HG03066 (cell line): Measurements from ENCODE around the gene ZNF724.
"Not testable (repeated sequence)": the region's sequence is repeated elsewhere in the genome, so short reads cannot be mapped to it uniquely, and the experiment has no call there.

Experiments
- ATAC-seq: cut with Tn5 transposase; IDR thresholded peaks from one replicate; pipeline ENCODE4 v1.9.1; 2021; ENCODE audit warnings: low read depth; ENCODE audit not compliant: unreplicated experiment

The ZNF724 gene

GRCh38 chr19:23254141-23254910 lies 4.1 kb upstream of the ZNF724 start:
- no peak for ATAC-seq

DNA sequence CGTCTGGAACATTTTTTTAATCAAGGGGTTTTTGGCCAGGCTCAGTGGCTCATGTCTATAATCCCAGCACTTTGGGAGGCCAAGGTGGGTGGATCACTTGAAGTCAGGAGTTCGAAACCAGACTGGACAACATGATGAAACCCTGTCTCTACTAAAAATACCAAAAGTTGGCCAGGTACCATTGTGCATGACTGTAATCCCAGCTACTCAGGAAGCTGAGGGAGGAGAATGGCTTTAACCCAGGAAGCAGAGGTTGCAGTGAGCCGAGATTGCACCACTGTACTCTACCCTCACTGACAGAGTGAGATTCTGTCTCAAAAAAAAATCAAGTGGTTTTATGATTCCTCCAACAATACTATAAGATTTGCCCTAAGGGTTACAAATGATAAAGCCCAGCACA lies 3.1 kb upstream of the ZNF724 start:
- ATAC-seq = not testable (repeated sequence)

DNA sequence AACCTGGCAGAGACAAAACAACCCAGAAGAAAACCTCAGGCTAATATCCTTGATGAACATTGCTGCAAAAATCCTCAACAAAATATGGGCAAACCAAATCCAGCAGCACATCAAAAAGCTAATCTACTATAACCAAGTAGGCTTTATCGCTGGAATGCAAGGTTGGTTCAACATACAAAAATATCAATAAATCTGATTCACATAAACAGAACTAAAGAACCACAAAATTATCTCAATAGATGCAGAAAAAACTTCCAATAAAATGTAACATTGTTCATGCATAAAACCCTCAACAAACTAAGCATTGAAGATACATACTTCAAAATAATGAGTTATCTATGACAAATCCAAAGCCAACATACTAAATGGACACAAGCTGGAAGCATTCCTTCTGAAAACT lies 8.8 kb downstream of the ZNF724 start:
- ATAC-seq = no peak

DNA sequence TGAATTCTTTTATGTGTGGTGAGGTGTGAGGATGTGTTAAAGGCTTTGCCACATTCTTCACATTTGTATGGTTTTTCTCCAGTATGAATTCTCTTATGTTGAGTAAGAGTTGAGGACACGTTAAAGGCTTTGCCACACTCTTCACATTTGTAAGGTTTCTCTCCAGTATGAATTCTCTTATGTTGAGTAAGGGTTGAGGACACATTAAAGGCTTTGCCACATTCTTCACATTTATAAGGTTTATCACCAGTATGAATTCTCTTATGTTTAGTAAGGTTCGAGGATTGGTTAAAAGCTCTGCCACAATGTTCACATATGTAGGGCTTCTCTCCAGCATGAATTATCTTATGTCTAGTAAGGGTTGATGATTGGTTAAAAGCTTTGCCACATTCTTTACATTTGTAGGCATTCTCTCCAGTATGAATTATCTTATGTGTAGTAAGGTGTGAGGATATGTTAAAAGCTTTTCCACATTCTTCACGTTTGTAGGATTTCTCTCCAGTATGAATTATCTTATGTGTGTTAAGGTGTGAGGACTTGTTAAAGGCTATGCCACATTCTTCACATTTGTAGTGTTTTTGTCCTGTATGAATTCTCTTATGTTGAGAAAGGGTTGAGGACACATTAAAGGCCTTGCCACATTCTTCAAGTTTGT lies 27.1 kb downstream of the ZNF724 start:
- ATAC-seq = no peak

DNA sequence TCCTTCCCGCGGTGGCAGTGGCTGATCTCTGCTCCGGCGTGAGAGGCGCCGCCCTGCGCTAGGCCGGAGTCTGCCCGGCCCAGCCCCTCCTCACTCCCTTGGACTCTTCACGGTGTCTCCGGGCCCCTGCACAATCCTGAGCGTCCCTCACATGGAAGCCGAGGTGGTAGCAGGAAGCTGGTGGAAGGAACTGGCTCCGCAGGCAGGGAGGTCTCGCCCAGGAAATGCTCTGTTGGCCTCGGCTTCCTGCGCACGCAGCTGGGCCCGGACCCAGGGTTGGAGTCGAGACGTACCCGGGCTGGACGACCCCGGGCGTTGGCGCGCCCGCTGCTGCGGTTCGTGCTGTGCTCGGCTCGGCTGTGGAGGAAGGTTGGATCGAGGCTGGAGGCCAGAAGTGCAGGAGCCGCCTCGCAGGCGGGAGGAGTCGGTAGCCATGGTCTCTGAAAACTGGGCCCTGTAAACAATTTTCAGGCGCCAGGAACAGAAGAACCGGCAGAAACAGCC lies 46.3 kb downstream of the ZNF724 start:
- ATAC-seq = no peak

- no peak for ATAC-seq
Observed at GRCh38 chr19:23190341-23190740, 59.9 kb downstream of the ZNF724 start.

GRCh38 chr19:23183251-23183650 lies 66.9 kb downstream of the ZNF724 start:
- no peak for ATAC-seq
